Mucosa of gallbladder (tissue), 1 donor: ENCODE measurements around the gene CACNG7. TPM values are rescaled to one million over a fixed set of nuclear protein-coding genes. Genes with fewer than 3 reads are reported as not detected.
"Not testable (repeated sequence)": the region's sequence is repeated elsewhere in the genome, so short reads cannot be mapped to it uniquely, and the experiment has no call there.

Experiments used
- DNase-seq: peaks from one replicate; pipeline ENCODE4 v3.0.0-alpha.2; 2020; ENCODE audit warnings: low spot score
- total RNA-seq: library from RNA; stranded (reverse); gene quantifications from one replicate; pipeline ENCODE4 v1.2.1, GENCODE V29; 2021
- donor health status: DM: no; HTN: no; CAD: no.

Gene CACNG7, protein sequence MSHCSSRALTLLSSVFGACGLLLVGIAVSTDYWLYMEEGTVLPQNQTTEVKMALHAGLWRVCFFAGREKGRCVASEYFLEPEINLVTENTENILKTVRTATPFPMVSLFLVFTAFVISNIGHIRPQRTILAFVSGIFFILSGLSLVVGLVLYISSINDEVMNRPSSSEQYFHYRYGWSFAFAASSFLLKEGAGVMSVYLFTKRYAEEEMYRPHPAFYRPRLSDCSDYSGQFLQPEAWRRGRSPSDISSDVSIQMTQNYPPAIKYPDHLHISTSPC
- not detected for total RNA-seq

DNA sequence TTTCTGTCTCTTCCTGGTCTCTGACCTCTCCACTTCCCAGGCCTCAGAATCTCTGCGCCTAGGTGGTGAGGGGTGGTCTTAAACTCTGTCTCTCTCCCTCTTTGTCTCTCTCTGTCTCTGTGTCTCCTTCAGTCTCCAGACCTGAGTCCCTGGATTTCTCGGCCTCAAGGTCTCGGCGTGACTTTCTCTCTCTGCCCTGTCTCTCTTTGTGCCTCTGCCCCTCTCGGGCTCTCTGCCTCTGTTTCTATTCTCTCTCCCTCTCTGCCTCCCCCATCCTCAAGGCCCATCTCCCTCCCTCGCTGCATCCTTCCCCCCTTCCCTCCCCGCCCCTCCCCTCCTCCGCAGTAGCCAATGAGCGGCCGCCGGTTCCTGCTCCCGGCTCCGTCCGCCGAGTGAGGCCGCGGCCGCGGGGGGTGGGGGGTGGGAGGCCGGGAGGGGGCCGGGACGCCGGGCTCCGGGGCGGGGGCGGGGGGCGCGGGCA, at the start of gene CACNG7:
Gene CACNG7 (plus strand): TSS at position 344 of the 481 bp plus-strand sequence. CDS start 3,554 bp downstream, outside the sequence.
- DNase-seq, result no peak

DNA sequence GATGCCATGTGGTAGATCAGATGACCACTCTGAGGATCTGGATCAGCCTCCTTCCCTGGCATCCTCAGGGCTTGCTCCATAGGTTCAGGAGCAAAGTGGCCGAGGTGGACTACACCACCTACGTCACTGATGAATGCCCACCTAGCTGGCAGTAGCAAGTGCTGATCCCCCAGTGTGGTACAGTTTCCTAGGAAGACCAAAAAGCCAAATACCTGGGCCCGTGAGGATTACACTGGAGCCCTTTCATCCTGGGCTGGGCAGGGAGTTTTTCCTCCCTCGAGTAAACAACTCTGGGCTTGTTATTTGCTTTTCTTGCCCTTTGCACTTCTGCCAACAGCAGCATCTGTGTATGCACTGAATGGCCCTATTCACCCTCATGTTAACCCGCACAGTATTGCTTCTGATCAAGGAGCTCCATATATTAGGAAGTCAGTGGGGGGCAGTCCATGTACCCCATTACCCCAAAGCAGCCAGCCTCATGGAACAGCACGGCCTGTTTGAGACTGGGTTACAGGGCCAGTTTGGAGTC, 44.7 kb upstream of the CACNG7 start:
- DNase-seq, result peak; percentile 42

DNA sequence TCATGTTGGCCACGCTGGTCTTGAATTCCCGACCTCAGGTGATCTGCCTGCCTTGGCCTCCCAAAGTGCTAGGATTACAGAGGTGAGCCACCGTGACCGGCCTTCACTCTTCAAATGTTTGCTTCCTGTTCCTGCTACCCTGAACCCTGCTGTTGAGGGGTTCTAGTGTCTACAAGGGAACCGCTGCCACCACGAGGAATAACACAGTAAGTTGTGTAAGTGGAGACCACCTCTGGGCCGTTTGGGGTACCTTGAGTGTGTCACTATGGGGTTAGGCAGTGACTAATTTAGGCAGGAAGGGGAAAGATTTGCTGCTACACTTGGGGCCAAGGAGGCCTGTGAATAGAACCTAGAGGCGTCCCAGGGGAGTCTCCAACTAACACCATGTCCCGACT, 43.6 kb upstream of the CACNG7 start:
- DNase-seq, result no peak

DNA sequence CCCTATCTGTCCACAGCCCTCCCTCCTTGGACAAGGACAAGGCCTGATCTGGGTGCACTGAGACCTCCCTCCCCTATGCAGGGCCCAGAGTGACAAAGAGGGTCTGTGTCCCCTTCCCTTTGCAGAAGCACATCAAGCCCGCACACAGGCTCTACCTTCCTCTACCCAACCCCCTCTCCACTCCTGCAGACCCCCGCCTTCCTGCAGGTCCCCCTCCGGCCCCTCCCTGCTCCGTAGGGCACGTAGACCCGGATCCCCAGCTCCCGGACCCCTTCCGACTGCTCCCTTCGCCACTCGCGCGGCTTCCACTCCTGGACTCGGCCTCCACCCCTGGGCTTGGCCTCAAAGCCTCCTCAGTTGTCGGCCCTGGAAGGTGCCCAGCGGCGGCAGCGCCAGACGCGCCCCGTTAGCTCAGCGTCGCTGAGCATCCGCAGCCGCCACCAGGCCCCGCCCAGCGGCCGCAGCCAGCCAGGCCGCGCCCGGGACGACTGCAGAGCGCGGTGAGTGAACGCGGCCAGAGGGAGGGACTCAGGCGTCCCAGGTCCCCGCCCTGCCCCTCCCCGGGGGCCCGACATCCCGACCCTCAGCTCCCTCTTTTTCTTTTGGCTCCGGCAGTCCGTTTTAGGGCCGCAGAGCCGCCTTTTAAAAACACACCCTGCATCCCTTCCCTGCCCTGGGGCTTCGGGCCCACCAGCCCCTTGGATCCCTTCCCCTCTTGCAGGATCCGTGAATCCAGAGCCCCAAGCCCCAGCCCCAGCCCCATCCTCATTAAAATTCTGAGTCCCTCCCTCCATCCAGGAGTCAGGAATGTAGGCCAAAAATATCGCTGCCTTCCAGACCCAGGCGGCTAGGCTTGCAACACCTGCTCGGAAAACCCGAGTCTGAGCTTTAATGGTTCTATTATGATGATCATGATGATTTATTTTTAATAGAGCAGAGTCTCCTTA, 42.9 kb upstream of the CACNG7 start:
- DNase-seq, result peak; percentile 48

DNA sequence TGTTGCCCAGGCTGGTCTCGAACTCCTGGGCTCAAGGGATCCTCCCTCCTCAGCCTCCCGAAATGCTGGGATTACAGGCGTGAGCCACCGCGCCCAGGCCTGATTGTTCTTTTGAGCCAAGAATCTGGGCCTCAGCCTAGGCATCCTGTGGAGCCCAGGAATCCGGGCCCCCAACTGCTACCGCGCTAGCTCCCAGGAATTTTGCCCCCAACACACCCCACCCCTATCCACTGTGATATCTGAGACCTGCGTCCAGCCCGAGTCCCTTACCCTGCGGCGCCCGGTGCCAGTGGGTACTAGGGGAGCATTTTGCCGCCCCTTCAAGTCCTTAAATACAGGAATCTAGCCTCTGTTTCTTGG, 42.2 kb upstream of the CACNG7 start:
- DNase-seq, result no peak

DNA sequence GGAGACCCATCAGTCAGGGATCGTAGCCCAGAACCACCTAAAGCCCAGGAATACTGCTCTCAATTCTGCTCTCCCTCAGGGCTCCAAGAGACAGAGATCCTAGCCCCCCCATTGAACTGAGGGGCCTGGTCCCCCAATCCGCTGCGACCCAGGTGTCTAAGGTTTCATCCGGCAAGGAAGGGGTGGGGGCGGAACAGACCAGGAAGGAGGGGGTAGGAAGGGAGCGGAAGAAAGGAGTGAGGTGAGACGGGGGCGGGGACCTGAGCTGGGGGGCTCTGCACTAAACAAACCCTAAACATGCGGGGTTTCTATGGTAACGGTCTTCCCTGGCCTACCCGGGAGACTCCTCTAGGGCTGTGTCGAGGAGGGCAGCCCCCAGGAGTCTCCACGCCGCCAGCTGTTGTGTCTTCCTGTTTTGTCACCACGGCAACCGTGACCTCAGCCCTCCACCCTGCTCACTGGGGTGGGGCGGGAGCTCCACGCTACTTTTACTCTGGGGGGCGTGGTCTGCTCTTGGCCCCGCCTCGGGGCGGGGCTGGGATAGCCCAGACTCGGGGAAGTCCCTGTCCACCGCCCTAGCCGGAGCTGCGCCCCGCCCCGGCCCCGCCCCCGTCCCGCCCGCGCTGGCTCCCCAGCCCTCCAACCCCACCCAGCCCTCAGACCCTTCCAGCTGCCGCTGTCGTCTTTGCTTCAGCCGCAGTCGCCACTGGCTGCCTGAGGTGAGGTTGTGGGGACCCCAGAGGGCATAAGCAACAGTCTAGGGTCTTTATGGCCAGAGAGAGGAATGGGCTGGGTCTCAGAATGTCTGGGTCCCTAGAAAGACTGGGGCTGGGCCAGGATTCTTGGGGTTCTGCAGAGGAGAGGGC, 41.6 kb upstream of the CACNG7 start, which contains the start of gene MYADM:
Gene MYADM (plus strand): TSS at position 659 of the 866 bp plus-strand sequence. CDS start 5,647 bp downstream, outside the sequence.
- peak; percentile 99 for DNase-seq

DNA sequence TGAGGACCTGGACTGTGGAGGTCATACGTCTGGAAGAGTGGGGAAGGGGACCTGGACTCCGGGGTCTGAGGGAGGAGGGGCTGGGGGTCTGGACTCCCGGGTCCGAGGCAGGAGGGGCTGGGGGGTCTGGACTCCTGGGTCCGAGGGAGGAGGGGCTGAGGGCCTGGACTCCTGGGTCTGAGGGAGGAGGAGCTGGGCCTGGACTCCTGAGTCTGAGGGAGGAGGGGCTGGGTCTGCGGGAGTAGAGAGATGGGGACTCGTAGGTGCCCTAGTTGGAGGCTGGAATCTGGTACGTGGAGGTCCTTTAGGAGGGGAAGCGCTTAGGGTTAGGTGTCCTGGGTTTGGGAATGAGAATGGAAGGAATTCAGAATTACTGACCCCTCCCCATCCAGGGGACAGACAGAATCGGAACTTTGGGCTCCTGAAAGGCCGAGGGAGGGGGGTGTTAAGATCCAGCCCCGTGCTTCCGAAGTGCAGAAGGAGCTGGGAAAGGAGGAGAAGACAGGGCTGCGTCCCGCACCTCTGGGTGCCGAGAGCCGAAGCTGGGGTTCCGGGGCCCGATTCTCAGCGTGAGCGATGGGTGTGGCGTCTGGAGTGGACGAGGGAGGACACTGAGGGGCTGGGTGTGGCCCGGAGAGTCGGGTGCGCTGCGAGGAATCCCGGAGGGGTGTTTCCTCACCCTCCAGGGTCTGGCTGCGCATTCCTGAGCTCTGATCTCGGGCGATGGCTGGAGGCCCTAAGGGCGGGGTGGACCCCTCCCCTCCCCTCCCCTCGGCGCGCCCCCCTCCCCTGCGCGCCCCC, 40.8 kb upstream of the CACNG7 start:
- DNase-seq, result no peak

DNA sequence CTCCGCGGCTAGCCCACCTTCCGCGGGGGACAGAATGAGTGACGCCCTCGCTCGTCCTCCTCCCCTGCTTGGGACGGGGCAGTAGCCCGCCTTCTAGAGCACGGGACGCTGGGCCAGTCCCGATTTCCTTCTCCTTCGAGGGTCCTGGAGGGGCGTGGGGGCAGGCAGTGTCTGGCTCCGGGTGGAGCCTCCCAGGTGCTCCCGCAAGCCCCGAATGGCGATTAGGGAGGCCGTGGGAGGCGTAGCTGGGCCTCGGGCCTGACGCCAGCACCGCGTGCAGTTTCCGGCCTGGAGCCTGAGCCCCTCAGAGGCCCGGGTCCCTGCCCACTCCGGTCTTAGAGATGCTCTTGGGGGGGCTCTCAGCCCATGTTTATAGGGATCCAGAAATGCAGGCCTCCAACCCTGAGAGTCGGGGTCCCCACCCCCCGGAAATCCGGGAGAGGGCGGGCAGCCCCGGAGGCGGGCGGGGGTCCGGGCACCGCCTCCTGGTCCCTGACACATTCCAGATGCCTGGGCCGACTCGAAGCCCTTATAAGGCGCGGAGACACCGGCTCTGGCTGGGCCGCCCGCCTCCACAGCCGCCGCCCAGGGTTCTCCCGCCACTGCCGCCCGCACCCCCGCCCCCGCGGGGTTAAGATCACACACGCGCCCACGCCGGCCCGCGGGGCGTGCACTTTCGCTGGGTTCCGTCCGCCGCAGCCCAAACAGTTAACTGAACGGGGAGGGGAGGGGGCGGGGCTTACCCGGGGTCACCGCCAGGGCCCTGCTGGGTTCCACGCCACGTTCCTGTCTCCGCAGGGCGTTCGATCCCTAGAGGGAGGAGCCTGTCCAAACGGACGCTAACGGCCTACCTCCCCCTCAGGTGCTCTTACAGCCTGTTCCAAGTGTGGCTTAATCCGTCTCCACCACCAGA, 39.9 kb upstream of the CACNG7 start:
- peak; percentile 87 for DNase-seq

DNA sequence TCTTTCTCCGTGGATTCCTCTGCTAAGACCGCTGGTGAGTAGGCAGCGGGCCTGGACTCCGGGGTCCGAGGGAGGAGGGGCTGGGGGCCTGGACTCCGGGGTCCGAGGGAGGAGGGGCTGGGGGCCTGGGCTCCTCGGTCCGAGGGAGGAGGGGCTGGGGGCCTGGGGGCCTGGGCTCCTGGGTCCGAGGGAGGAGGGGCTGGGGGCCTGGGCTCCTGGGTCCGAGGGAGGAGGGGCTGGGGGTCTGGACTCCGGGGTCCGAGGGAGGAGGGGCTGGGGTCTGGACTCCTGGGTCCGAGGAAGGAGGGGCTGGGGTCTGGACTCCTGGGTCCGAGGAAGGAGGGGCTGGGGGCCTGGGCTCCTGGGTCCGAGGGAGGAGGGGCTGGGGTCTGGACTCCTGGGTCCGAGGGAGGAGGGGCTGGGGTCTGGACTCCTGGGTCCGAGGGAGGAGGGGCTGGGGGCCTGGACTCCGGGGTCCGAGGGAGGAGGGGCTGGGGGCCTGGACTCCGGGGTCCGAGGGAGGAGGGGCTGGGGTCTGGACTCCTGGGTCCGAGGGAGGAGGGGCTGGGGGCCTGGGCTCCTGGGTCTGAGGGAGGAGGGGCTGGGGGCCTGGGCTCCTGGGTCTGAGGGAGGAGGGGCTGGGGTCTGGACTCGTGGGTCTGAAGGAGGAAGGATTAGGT, 39.1 kb upstream of the CACNG7 start:
- not testable (repeated sequence) for DNase-seq

DNA sequence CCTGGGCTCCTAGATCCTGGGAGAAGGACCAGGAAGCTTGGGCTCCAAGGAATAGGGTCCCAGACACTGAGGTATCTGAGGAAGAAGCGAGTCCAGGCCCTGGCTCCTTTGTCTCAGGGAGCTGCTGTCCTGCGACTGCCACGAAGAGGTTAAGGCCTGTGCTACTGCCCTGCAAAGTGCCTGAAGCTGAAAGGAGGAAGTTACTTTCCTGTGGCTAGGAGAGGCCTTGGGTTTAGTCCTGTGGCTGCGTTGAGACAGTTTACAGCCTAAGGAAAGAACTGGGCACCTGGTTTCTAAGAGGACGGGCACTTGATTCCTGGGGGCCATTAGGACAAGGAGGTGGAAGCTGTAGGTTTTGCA, 38.6 kb upstream of the CACNG7 start:
- DNase-seq, result peak; percentile 38

DNA sequence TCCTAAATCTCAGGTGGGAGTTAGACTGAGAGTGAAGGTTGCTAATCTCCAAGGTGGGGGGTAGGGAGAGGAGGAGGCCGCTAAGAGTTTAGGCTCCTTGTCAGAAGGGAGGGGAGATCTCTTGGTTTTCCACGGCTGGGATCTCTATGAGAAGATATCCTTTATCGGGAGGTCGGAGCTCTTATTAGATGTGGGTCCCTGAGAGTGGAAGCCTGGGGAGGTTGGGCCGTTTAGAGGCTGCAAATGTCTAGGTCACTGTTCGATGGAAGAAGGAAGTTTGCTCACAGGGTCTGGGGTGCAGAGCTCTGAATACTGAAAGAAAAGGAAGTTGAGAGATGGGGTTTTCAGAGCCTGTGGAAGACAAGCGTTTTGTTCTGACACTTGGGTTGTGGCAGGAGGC, 37.6 kb upstream of the CACNG7 start:
- no peak for DNase-seq

DNA sequence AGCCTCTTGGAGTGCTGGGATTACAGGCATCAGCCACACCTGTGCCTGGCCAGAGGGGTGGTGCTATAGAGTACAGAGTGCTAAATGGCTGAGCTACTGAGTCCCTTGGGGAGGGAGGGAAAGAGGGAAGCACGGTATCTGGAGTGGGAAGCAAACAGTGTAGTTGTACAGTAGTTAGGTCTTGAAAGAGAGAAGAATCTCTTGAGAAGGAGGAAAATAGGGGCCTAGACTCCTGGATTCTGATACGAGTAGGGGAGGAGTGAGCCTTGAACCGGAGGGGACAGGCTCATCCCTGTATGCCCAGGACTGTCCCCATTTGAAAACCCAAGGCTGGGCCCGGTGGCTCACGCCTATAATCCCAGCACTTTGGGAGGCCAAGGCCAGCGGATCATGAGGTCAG, 36.3 kb upstream of the CACNG7 start:
- DNase-seq, result no peak

DNA sequence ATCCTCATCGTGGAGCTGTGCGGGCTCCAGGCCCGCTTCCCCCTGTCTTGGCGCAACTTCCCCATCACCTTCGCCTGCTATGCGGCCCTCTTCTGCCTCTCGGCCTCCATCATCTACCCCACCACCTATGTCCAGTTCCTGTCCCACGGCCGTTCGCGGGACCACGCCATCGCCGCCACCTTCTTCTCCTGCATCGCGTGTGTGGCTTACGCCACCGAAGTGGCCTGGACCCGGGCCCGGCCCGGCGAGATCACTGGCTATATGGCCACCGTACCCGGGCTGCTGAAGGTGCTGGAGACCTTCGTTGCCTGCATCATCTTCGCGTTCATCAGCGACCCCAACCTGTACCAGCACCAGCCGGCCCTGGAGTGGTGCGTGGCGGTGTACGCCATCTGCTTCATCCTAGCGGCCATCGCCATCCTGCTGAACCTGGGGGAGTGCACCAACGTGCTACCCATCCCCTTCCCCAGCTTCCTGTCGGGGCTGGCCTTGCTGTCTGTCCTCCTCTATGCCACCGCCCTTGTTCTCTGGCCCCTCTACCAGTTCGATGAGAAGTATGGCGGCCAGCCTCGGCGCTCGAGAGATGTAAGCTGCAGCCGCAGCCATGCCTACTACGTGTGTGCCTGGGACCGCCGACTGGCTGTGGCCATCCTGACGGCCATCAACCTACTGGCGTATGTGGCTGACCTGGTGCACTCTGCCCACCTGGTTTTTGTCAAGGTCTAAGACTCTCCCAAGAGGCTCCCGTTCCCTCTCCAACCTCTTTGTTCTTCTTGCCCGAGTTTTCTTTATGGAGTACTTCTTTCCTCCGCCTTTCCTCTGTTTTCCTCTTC, 35.1 kb upstream of the CACNG7 start:
- DNase-seq, result no peak

DNA sequence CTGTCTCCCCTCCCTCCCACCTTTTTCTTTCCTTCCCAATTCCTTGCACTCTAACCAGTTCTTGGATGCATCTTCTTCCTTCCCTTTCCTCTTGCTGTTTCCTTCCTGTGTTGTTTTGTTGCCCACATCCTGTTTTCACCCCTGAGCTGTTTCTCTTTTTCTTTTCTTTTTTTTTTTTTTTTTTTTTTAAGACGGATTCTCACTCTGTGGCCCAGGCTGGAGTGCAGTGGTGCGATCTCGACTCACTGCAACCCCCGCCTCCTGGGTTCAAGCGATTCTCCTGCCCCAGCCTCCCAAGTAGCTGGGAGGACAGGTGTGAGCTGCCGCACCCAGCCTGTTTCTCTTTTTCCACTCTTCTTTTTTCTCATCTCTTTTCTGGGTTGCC, 34.5 kb upstream of the CACNG7 start:
- DNase-seq, result no peak

DNA sequence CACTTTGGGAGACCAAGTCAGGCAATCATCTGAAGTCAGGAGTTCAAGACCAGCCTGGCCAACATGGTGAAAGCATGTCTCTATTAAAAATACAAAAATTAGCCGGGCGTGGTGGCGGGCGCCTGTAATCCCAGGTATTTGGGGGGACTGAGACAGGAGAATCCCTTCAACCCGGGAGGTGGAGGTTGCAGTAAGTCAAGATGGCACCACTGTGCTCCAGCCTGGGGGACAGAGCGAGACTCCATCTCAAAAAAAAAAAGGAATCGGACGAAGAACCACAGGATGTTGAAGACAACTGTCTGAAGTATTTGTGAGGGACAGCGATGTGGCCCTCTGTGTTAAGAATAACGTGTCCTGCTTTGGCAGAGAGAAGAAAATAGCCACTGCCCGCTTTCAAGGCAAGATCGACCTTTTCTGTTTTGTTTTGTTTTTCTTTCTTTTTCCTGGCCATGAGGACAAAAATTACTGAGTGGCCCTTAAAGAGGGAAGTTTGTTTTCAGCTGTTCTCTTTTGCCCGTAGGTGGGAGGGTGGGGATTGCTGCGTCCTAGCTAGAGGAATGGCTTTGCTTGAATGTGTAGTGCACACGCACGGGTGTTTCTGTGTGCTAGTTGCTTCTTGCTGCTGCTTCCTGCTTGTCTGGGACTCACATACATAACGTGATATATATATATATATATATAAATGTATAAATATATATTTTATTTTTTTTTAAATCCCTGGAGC, 33.3 kb upstream of the CACNG7 start:
- DNase-seq, result no peak

DNA sequence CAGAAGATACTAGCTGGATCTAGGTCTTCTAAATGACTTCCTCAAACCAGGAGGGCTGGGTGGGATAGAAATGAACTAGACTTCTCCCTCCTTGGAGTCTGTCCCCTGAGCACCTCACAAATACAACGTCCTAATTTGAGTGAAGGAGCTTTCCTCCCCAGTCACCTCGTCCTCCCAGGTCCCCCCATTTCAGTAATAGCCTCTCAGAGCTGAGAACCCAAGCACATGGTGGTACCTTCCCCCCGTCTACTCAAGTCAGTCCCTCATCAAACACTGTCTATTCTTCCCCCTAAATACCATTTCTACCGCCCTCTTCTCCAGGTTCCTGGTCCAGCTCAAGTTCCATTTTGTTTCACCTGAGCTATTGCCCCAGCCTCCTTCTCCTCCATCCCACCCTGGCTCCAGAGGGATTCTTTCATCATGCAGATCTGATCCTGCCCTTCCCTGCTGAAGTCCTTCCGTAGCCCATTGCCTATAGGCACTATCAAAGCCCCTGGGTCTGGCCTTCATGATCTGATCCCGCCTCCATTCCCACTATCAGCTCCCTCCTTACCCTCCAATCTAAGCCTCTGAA, 32.3 kb upstream of the CACNG7 start:
- DNase-seq, result no peak

DNA sequence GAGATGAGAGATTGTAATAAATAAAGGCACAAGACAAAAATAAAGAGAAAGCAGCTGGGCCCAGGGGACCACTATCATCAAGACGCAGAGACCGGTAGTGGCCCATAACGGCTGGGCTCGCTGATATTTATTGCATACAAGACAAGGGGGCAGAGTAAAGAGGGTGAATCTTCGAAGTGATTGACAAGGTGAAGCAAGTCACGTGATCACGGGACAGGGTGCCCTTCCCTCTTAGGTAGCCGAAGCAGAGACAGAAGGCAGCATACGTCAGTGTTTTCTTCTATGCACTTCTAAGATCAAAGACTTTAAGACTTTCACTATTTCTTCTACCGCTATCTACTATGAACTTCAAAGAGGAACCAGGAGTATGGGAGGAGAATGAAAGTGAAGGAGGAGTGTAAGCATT, 31.7 kb upstream of the CACNG7 start:
- DNase-seq, result no peak
